Superior temporal gyrus (tissue), 1 donor: ENCODE measurements around the gene AFF1.
"Not testable (repeated sequence)": the region's sequence is repeated elsewhere in the genome, so short reads cannot be mapped to it uniquely, and the experiment has no call there.

Experiments
- DNase-seq: peaks from one replicate; pipeline ENCODE4 v3.0.0-alpha.2; 2016; ENCODE audit errors: extremely low spot score

Gene AFF1

DNA sequence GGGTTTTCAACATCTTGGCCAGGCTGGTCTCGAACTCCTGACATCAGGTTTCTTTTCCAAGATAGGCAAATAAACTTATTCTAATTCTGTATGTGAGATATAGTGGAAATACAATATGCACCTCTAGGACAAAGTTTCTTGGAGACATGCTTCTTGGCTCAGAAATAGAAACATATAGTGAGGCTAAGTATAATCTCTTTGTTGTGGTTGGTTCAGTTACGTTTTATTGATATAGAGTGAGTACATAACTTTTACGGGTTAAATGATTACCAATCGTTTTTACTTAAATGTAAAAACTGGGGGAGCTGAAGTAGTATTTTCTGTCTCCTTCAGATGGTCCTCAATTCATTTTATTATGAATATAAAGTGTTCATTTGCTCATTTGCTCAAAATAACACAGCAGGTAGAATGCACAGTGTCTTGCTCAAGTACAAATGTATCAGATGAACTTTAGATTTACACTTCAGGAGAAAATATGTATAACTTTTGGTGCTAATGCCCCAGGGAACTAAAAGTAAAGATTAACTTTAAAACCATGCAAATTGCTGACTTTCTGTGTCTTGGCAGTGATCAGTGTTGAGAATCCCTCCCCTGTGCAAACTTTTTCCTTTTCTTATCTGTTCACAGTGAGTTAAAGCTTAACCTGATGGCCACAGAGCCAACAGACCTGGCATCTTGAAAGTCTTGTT is 77.6 kb downstream of the AFF1 start:
- no peak for DNase-seq

DNA sequence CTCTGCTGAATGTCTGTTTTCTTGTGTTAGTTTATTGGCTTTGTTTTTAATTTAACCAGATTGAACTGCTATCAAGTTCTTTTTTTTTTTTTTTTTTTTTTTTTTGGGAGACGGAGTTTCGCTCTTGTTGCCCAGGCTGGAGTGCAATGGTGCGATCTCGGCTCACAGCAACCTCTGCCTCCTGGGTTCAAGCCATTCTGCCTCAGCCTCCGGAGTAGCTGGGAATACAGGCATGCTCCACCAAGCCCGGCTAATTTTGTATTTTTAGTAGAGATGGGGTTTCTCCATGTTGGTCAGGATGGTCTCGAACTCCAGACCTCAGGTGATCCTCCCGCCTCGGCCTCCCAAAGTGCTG is 78.1 kb downstream of the AFF1 start:
- DNase-seq = not testable (repeated sequence)

DNA sequence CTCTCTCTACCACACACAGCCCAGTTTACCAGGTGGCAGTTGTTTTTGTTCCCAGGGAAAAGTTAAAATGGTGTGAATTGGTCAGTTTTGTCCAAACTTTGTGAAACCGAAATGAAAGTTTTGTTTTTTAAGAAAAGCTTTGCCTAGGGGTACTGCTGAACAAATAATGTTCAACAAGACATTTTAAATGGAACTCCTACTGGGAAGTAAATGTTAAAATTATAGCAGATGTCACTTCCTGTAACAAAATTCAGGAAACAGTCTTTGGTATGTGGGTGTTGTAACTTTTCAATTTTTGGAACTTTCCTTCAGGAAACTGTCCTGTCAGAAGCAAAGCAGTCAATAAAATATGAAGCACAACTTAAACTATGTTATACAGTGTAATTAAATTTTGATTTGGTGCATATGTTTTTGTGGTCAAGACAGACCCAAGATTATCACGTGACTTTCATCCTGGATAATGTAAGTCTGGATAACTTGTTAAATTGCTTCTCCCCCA is 79.5 kb downstream of the AFF1 start:
- DNase-seq = no peak

DNA sequence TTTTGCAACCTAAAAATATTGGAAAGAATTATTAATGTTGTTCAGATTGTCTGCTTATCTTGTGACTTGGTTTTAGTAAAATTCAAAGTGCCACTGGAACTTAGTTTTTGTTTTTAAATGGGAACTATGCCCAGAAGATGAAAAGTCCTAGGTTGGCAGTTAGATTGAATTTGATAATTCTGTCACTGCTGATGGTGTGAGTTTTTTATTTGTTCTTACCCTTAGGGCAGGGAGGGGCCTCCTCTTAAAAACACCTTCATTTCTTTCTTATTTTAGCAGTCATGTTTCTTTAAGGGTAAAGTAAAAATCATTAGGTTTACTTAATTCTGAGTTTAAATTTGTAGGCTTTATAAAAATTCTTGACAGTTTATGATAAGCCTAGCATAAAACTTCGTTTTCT is 80.6 kb downstream of the AFF1 start:
- no peak for DNase-seq

DNA sequence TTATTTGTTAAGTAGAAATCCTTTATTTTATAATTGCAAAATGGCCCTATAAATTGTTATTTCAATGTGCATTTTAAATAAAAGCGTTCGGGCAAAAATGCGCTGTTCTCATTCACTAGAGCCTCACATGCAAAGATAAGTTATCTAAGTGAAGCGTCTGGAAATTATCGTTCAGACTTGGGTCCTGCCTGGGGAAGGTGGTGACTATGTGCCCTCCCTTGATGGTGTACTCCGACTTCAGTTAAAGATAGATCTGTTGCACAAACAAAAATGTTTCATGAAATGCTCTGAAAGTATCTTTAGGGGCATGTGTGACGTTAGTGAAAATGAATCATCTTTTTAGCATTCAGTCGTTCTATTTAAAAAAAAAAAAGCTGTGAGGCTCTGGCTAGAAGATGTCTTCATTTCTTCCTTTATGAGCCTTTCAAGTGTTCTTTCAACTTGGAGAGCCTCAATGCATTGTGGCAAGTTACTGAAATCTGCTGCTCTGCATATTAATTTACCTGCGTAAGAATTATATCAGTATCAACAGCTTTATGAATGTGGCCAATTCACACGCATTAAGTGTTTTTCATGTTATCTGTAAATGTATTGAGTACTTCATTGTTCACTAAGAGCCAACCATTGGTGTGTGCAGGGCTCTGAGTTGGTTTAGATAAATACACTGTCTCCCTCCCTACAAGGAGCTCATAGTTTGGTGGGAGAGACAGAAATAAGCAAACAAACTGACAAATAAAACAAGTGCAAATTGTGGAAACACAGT is 83.0 kb downstream of the AFF1 start:
- DNase-seq = no peak

DNA sequence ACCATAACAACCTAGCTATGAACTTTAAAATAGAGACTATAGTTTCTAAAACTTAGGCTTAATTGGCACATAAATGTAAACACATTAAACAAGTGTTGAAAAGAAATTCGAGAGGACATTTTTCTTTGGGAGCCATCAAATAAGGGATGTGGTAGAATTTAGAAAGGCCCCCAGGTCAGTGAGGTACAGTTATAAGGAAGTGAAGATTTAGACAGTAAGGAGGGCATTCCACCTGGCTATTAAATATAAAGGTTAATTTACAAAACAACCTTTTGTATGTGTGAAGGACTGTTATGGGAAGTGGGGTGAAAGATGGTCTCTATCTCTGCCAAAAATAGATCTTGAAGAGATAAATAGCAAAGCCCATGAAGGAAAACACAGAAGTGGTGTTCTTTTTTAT is 83.9 kb downstream of the AFF1 start:
- DNase-seq = no peak

DNA sequence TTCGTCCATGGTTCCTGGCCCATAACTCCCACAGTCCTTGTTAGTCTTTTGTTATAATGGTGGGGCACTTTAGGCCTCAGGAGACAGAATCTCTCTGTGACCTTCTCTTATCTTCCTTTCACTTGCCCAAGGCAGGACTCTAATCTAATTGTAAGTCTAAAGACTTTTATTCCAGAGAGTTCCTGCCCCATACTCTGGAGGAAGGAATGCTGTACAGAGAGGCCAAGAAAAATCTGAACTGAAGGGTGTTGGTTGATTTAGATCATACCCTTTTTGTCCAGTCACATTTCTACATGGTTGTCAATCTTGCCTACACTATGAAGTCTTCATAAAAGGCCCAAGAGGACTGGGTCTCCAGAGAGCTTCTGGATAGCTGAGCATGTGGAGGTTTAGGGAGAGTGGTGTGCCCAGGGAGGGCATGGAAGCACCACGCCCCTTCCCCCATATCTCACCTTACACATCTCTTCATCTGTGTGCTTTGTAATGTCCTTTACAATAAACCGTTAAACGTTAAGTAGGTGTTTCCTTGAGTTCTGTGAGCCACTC is 84.5 kb downstream of the AFF1 start:
- DNase-seq = no peak

DNA sequence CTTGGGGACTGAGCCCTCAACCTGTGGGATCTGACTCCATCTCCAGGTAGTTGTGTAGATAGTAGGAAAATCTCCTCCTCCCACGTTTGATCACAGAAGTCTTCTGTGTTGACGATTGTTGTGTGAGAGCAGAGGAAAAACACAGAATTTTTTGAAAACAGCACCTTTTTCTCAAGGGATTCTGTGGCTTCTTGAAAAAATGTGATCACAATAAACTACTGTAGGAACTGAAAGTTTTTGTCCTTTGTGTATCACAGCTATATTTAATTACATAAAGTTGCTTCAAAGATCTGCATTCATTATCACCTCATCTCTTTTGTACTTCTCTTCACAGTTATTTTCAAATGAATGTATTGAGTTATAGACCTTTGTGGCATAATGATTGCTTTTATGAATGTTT is 85.1 kb downstream of the AFF1 start:
- no peak for DNase-seq

DNA sequence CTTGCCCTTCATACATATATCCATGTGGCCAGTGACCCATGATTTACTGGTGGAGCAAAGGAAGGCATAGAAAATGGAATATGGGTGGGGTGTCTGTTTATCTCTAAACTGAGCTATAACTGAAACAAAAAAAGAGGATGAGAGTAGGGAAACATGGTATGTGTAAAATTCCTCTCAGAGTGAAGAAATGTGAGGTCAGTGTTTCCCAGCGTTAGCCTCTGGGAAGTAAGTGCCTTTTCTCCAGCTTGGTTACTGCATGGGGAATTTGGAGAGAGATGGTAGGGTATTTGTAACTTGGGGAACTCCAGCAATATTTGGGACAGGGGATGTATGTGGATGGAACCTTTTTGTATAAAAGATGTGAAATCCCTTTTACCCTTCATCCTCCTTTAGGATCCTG is 89.4 kb downstream of the AFF1 start:
- DNase-seq = no peak

DNA sequence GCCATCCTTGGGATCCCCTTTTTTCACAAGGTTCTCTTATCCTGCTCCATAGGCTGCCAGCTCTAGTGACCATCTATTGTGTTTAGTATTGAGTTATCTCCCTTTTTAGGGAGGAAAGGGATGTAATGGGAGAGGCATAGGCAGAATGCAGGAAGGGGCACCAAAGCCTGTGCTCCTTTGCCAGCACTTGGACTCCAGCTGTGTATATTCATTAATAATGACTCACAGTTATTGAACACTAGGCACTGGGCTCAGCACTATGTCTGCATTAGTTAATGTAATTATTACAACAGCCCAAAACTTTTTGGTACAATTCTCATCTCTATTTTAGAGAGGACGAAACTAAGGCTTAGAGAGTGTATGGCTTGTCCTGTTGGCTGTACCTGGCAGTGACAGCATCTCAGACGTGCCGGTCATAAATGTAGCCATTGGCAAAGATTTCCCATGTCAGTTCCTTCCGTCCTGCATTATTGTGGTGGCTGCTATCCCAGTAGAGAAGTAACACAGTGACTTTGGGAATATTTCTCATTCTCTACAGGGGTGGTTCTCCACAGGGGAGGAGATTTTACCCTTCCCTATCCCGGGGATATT is 90.3 kb downstream of the AFF1 start:
- no peak for DNase-seq

DNA sequence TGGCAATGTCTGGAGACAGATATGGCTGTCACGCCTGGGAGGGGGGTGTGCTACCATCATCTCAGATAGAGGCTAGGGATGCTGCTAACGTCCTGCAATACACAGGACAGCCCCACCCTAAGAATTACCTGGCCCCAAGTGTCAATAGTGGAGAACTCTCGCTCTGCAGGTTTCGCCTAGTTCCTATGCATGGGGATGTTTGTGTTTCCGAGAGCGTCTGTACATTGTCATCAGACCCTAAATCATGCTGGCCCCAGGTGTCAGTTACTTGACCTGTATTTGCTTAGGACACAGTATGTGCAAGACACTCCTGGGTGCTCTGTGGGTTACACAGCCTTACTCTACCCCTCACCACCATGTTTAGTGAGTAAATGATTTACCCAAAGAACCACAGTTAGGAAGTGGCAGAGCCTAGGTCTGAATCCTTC is 90.8 kb downstream of the AFF1 start:
- no peak for DNase-seq

DNA sequence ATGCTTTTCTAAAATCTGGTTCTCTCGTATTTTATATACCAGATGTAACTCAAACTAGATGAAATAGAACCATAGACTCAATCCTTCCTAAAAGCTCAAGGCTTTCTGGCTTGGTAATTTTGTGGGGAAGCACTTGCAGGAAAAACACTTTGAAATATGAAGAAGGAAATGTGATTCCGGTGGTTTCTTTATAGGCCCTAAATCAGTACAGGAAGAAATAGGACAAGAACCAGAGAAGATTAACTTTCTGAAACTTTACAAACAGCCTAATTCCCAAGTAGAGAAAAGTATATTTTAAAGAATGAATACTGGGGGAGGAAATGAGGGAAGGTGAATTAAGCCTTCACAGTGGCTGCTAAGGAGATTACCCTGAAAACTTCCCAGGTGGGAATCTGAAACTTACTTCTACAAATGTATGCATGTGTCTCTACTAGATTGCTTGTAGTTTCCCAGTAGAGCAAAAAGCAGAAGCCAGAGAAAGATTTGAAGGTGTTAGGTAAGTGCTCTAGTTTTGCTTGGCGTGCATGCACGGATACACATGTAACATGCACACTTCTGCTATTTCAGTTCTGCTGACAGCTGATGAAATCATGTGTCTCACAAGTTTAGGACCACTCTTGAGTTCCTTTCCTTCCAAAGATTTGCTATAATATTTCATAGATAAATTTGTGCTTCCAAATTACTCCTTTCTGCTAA is 92.1 kb downstream of the AFF1 start:
- DNase-seq = no peak

DNA sequence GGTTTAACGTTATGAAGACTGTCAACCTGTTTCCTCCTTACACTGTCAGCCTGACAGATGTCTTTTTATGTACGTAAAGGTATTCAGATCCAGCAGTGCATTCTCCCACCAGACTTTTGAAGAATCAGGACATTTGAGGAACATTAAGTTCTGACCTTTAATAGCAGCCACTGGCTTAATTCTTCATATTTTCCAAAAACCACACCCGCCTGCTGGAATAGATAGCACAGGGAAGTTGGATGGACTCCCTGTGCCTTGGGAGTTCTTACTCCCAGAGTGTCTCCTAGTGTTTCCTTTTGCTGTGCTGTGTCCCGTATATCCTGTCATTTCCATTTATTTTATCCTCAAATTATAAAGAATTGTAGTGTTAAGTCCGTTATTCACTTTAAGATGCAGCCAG is 94.5 kb downstream of the AFF1 start:
- no peak for DNase-seq

DNA sequence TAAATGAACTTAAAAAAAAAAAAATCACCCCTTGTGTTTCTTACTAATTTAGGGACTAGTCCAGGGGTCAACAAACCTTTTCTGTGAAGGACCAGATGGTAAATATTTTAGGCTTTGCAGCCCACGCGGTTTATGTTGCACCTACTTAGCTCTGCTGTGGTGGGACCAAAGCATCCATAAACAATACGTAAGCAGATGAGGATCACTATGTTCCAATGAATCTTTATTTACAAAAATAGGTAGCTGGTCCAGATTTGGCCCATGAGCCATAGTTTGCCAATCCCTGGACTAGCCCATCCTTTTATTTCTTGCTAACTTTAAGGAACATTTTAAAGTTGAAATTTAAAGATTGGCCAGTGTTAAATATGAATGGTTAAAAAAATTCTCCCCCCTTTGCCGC is 95.3 kb downstream of the AFF1 start:
- no peak for DNase-seq

DNA sequence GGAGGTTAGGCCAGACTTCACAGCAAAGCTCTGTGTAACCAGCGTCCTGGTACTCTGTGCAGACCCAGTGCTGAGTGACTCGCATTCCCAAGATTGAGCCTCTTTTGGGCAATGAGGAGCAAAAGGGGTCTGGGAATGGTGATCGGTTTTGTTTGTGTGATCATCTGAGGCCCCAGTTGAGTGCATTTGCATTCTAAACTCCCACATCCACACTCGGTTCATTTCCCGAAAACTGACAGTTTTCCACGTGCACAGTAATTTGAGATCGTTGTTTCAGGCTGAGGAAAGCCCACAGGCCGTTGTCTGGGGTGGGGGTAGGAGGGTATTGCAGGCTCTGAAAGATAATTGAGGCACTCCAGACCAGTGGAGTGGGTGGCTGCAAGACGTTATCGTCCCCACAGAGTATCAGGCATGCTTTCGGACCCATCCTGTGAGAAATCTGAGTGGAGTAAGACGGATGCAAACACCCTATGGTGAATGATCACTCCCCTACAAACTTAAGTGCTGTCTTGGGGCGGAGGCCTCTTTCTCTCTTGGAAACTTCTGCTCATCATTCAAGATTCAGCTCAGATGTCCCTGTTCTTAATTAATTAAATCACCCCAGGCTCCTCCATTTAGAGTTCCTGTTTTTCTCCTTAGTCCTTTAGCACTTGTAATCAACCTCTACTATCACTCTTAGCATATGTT is 96.1 kb downstream of the AFF1 start:
- no peak for DNase-seq

DNA sequence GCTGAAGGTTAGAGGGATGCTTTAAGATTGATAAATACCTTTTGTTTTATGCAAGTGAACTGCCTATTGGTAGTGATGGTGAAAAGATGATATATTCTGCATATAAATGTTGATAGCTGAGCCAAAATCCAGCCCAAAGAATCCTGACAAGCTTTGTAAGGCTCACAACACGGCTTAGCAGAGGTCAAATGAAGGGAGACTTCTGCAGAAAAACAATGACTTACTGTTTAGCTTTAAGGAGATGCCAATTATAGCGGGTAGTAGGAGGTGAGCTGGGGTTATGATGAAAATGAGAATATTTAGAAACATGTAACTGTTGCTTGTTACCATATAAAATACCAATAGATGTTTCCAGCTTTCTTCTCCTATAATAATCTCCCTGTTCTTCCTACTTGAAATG is 97.1 kb downstream of the AFF1 start:
- DNase-seq = peak; percentile 76

DNA sequence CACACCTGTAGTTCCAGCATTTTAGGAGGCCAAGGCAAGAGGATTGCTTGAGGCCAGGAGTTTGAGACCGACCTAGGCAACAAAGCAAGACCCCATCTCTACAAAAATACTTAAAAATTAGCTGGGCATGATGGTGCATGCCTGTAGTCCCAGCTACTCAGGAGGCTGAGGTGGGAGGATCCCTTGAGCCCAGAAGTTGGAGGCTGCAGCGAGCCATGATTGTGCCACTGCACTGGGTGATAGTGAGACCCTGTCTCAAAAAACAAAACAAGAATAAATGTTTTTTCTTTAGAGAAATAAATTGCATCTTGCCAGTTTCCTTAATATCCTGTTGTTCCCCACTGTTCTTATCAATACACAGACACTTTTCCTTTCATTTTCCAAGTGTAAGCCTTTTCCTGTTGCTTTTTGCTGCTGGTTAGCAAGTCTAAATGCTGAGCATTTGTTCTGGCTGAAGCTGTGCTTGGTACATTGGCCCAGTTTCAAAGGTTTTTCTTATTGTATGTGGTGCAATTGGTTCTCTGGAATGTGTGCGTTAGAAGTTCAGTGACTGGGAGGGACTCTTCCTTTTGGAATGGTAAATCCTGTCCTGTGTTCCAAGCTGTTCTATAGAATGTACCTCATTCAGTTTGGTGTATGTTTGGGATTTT is 98.2 kb downstream of the AFF1 start:
- peak; percentile 81 for DNase-seq

DNA sequence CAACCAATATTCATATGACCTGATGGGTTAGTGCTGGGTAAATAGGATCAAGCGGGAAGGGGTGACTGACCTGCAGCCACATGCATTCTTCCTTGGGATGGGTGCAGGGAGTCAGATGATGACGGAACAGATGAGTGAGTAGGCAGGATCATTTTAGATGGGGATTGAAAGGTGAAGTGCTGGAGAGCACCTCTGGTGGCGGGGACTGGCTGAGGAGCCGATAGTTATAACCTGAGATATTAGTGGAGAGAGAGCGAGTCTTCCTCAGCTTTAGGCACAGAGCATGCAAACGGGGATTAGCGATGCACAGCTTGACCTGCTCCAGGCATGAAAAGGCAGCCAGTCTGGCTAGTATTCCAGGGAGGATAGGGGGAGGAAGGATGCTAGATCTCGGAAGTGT is 99.1 kb downstream of the AFF1 start:
- DNase-seq = no peak

DNA sequence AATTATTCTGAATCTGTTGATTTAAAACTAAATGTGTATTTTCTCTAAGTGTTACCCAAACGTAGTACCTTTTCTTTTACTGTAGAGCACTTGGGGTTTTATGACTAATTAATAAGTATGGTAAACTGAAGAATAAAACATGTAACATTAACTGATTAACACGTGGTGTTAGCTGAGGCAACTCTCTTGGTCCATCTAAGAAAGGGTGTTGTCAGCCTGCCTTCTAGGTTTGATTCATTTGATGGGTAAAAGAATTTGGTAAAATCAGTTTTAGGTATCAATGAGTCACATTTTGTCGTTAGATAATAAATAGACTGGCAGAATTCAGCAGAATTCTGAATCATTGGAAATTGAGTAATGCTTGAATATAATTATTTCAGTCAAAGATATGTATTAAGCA is 99.7 kb downstream of the AFF1 start:
- DNase-seq = no peak

DNA sequence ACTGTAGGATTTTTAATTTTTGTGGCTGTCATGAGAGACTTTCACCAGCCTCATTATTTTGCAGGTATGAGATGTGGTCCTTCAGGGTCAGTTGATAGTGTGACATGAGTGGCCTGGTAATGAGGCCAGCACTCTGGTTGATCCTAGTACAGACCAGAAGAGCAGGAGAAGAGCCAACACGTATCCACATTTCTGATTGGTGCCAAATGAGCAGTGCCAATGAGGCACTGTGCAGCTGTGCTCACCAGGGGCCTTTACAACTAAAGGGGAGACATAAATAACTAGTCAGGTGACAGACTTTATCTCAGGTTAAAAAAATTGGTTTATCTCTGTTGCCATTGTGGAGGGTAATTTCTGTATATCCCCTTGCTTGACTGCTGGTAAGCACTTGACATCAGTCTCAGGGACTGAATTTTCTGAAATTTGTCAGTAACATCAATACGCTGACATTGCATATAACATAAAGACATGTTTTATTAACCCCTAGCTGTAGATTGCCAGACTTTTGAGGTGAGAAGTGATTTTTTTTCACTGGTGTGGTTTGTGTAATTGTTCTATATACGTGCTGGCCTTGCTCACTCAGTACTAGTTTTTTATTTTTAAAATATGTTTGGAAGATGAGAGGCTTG is 101.2 kb downstream of the AFF1 start:
- no peak for DNase-seq

DNA sequence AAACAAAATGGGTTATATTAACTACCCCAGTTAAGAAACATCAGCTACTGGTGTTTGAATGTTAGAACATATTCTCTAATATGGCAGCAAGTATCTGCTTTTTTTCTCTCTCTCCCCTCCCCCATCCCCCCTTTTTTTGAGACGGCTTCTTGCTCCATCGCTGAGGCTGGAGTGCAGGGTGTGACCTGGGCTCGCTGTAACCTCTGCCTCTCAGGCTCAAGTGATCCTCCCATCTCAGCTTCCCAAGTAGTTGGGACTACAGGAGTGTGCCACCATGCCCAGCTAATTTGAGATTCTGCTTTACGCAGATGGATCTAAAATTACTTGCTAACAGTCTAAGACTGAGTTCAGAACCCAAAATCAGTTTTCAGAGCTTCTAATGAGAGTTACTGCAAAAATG is 101.9 kb downstream of the AFF1 start:
- DNase-seq = no peak
